Measurements from ENCODE around the gene GPC3.
"Not testable (repeated sequence)": the region's sequence is repeated elsewhere in the genome, so short reads cannot be mapped to it uniquely, and the experiment has no call there.

Gene GPC3

DNA sequence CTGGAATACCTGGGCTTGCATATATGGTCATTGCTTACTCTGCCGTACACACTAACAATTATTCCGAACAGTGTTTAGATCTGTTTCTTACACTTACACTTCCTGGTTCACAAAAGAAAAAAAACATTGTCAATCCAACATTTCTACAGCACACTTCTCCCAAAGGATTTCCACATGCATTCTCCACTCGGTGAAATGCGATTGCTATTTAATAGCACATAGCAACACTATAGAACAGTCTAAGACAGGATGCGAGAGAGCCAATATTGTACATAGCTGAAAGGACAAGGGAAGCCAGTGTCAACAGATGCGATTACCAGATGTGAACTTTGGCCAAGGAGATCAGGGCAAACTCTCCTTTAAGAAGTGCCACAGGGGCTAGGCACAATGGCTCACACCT, 349.4 kb downstream of the GPC3 start:
- DNase-seq = no peak

DNA sequence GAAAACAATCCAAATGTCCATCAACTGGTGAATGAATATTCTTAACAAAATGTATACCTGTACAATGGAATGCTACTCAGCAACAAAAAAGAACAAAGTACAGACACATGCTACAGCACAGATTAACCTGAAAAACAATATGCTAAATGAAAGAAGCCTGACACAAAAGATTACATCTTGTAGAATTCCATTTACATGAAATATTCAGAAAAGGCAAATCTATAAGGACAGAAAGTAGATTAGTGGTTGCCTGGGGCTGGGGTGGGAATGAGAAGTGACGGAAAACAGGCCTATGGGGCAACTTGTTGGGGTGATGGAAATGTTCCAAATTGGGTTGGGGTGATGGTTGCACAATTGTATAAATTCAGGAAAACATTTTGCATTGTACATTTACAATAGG, 351.0 kb downstream of the GPC3 start:
- no peak for DNase-seq

DNA sequence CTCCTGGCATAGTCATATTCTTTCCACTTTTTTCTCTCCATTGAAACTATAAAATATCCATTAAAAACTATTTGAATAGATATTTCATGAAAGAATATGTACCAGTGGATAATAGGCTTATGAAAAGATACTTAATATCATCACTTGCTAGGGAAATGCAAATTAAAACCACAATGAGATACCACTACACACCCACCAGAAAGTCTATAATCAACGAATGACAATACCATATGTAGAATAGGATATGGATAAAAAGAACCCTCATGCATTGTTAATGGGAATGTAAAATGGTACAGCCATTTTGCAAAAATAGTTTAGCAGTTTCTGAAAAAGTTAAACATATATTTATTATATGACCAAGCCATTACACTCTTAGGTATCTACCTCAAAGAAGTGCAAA, 351.4 kb downstream of the GPC3 start:
- DNase-seq = no peak

DNA sequence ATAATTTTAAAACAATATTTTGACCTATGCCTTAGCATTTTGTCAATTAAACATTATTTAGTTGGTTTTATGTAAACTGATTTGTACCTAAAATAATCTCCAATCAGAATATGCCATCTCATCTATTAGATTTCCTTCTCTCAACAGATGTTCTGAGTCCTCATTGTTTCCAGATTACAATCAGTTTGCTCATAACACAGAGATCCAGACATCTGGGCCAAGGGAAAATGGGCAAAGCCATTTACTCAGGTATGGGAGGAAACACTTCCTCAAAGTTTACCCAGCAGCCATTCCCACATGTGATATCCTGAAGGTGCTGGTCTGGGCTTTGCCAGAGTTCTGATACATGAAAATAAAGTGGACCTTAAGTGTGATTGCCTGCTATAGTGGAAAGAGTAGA, 352.2 kb downstream of the GPC3 start:
- DNase-seq = no peak

DNA sequence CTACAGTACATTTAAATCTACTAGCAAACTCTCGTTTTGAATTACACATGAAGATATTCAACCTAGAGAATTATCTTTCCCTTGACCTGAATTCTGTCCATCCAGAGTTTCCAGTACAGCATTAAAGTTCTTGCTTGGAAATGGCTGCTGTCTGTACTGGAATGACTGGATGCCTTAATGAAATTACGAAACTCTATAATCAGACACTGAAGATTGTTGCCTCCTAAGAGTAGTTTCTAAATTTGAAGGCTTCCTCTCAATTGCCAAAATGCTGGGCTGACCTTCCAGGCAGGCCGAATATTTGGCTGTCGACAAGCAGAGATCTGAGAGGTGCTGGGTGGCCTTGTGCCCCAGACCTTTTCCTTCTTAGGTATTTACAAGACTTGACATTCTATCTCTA, 355.0 kb downstream of the GPC3 start:
- no peak for DNase-seq

DNA sequence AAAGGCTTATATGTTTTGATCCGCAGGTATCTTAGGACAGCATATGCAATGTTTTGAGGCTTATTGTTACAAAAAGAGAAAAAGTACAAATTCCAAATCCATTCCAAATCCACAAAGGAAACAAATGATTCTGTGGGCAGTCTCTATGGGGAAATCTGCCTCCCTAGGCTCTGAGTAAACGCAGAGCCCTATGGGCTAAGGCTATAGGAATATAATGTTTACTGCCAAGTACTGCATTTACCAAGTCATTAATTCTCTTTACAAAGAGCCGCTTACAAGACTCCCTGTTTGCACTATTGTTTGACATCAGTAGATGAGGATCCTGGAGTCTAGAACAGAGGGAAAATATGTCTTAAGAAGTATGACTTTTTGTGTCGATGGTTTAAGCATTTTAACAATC, 357.7 kb downstream of the GPC3 start:
- DNase-seq = no peak

DNA sequence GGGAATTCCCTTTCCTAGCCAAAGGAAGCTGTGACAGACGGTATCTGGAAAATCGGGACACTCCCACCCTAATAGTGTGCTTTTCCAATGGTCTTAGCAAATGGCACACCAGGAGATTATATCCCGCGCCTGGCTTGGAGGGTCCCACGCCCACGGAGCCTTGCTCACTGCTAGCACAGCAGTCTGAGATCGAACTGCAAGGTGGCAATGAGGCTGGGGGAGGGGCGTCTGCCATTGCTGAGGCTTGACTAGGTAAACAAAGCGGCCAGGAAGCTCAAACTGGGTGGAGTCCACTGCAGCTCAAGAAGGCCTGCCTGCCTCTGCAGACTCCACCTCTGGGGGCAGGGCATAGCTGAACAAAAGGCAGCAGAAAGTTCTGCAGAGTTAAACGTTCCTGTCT, 364.0 kb downstream of the GPC3 start:
- not testable (repeated sequence) for DNase-seq

DNA sequence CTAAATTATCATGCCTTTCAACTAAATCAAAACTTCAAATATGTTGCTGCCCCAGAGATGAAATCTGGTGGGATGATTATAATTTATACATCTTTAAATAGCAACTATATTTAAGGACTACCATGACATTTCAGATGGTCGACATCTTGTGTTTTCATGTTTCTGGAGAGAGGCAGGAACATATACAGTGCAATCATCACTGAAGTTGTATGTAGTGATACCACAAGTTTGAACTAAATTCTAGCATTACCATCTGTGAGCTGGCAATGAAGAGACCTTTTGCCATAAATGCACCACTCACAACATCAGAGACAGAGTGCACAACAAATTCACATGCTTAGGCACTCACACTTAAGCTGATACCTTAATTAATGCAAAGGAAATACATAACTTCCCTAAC, 373.7 kb downstream of the GPC3 start:
- DNase-seq = no peak

DNA sequence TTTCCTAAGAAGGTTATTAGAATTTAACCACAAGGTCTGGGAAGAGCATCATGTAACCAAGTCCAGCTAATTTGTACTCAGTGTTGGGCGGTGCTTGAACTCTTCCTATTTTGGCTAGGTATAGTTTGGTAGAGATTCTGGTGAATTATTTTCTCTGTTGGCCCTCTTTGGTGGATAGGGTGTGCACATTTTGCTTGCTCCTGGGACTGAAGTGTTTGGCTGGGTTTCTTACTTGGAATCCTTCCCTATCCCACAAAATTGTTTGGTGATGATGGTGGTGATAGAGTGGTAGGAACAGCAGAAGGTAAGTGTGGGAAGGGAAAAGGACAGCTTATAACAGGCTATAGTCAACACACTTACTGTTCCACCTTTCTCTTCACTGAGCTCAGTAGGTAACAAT, 375.3 kb downstream of the GPC3 start:
- DNase-seq = no peak

DNA sequence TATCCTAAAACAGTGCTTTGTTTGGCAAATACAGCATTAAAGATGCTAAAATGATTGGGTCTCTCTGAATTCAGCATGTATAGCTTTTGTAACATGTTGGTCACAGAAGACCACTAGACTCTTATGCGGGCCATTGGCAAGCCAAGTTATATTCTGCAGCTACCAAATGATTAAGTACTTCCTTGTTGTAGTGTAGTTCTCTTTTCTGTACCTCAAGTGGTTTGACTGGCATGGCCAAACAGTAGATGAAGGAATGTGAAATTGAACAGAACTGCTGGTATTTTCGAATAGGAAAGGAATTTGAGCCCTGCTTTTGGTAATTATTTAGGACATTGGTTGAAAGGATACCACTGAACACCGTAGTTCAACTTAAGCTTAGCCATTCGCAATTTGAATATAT, 376.2 kb downstream of the GPC3 start:
- no peak for DNase-seq

DNA sequence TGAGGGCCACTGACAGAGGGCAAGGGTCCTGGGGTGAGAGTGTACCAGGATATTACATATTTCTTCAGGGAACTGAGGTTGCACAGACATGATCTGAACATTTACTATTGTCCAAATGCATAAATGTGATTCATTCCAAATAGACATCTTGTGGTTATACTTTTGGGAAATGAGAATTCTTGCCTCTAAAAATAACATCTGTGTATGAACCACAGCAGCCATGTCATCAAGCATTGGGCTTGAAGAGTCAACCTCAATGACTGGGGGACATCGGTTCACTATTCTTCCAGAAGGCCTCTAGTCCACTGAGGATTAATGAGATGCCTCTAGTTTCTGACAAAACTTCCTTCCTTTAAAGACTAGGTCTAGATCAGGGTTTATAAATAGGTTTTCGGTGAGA, 377.0 kb downstream of the GPC3 start:
- DNase-seq = no peak

DNA sequence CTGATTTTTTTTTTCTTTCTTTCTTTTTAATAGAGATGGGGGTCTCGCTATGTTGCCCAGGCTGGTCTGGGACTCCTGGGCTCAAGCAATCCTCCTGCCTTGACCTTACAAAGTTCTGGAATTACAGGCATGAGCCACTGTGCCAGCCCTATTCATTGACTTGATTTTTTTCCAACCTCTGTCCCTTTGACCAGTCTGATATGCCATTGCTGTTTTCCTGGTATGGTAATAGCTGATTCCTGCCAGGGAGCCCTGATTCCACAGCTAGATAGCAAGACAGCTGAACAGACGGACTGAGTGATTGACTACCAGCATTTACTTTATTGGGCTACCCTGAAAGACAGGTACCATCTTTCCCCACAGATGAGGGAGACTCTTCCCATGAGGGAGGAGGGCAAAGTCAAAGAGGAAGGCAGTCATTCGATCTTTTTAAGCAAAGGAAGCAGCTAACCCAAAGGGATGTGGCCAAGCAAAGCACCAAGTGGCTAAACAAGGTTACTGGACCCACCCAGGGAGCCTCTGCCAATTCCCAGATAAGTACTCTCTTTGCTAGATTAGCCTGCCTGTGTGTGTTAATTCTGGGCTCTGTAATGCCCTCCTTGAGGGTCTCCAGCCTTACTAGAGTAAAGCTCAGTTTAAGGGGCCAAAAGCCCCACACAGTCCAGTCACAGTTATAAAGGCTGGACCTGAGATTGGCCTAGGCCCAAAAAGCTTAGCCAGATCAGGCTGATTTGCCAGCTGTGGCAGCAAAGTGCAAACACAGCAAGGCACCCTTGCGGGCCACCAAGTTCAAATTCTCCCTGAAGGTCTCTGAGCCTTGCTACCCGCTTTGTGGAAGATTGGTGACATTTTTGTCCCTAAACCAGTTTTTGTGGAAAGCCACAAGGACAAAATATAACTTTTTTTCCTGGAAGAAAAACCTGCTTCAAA, 377.7 kb downstream of the GPC3 start:
- no peak for DNase-seq

DNA sequence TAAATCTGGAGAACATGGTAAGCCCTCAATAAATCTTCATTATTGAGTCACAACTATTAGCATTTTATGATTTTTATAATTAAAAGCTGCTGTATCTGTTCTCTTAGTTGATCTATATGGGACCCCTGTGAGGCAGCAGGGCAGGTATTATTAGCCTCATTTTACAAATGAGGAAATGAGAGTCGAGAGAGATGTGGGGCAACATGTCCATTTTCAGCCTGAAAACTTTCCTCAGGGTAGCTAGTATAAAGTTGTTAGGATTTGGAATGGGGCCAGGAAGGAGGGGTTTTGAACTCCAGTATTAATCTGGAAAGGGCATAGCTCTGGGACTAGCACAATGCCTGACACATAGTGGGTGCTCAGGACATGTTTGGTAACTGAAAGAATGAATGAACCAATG, 378.4 kb downstream of the GPC3 start:
- no peak for DNase-seq

DNA sequence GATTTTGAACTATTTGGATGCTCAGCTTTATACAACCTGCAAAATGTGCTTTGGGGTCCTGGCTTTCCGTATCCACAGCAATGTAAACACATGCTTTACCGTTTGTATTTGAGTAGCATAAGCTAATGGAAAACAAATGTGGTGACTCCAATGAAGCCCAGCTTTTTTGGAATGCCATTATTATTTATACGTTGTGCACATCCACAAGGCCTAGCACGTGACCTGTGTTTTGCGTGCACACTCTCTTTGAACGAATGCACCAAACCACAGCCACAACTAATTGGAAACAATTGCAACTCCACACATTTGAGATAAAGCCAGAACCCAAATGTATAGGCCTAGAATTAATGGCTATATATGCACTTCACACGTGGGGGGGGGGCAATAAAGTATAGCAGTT, 380.6 kb downstream of the GPC3 start:
- DNase-seq = no peak

DNA sequence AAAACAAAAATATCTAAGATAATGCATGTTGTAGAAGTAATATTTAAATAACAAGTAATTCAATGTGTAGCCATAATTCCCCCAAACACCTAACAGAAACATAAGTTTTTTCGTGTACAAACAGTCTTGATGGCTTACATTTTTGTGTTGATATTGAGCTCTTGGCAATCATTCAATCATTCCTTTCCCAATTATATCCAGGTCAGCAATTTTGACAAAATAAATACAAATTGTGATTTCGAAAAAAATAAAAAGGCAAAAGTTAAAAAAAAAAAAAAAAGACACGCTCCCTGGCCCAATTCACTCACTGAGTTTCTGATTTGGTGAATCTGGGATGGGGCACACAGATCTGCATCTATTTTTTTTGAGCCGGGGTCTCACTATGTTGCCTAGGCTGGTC, 382.5 kb downstream of the GPC3 start:
- DNase-seq = no peak

DNA sequence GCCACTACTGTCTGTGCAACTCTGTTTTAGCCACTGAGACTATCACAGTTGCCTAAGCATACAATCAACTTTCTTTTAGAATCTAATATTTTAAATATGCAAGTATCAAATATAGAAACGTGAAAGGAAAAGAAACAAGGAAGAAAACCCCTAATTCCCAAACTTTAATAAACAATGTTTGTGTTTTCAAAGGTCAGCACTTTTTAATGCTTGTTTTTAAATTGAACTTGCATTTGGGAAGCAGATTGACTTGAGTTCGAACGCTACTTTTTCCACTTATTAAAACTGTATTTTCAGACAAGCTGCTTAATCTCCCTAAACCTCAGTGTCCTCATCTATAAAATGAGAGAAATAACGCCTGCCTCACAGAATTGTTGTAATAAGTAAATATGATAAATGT, 384.3 kb downstream of the GPC3 start:
- DNase-seq = no peak

DNA sequence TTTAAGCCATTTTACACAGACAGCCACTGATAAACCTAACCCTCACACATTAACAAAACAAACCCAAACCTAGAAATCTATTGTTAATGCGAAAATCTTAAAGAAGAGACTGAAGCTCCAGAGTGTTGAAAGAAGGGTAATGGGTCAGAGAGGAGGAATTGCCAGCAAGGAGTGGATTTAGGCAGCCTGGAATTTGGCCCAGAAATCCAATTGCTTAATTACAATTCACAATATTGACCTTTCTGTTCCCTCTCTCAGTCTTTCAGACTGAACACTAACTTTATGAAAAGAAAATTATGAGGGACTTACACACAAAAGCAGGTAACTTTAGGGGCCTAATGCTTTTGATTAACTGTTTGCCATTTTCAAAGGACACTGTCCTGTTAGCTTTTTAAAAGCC, 384.9 kb downstream of the GPC3 start:
- no peak for DNase-seq

DNA sequence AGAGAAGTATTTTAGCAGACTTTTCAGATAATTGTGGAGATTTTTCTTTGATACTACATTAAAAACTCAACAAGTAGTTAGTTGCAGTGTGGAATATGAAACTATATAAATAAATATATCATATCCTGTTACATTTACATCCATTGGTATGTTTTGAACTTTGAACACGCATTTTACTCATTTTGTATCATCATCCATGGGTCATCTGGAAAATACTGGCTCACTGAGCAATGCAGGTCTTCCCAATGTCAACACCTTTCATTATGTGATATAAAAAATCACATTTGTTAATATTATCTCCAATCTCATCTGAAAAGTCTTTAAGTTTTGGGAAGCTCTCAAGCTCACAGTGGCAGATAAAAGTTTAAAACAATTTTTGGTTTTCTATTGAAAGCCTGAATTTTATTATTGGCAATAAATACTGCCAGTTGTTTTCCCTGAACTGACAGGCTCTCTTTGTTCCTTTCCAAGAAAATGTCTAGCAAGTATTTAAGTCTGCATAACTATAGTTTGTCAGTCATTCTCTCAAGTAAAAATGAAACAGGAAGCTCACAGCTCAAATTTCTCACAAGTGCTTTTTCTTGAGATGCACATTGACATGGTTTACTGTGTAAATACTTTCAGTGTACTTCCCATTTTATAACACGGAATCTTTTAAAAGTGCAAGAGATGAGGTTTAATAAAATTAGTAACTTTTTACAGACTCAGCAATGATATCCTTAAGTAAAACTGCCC, 386.6 kb downstream of the GPC3 start:
- DNase-seq = no peak

DNA sequence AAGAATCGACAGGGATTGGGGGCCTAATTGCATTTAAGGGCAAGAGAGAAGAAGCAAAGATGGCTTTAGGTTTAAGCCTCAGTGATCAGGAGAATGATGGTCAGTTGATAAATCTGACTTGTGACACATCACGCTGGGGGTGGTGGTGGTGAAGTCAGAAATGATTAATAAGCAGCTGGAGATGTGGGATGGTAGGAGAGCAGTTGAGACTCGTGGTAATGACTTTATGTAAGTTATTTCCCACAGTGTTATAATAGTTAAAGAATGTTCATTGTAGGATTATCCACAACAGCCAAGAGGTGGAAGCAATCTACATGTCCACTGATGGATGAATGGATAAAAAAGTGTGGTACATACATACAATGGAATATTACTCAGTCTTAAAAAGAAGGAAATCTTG, 391.2 kb downstream of the GPC3 start:
- DNase-seq = no peak

DNA sequence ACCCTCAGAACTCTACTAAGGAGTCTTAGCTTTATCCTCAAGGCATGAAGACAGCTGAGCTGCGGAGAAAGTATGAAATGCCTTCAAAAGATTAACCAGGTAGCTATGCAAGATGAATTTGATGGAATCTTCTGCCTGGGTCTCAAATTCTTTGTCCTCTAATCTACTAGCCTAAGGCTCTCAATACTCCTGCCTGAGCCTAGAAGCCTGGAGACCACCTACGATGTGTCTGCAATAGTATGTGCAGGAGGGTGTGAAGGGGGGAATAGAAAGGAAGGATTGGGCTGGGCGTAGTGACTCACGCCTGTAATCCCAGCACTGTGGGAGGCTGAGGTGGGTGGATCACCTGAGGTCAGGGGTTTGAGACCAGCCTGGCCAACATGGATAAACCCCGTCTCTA, 391.9 kb downstream of the GPC3 start:
- no peak for DNase-seq

DNA sequence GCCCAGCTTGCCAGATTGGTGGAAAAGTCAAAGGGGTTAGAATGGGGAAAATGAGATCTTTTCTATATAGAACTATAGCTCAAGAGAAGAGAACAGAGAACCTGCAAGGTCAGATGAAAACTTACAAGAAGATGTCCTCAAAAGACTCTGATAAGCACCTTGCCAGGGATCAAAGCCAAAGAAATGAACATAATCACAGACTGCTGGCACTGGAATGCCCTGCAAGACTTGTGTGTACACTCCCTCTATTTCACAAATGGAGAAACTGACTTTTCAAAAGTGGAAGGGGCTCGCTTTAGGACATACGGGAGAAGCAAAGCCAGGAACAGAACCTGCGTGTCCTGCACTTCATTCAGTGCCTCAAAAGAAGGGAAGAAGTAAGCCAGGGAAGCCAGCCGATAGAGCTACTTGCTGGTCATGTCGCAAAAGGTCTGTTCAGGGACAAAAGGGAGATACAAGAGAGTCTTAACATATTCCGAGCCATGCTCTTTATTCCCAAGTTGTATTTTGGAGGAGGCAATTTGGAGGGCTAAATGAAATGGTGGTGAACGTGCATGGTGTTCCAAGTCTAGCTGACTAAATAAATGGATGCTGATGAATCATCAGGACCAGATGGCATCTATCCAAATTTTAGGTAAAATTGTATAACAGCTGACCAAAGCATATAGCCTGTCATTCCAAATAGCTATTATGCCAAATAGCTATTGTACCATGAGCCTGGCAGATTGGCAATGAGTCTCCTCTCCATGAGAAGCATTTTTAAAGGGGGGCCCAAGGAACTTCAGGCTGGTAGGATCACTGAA, 394.5 kb downstream of the GPC3 start:
- no peak for DNase-seq

DNA sequence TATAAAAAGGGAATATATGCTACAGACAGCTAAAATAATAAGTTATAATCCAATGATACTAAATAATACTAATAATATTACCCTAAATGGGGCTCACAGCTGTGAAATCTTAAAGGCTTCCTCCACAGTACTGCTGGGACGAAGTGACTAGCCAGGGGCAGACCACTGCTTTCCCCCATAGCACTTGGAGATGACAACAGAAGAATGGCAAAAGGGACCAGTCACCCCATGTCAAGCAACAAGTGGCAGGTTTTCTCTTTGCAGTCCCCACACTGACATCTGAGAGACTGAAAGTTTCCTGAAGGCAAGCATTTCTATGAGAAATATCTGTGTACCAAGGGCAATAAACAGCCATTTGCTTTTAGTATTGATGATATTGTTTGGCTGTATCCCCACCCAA, 396.6 kb downstream of the GPC3 start:
- DNase-seq = no peak

DNA sequence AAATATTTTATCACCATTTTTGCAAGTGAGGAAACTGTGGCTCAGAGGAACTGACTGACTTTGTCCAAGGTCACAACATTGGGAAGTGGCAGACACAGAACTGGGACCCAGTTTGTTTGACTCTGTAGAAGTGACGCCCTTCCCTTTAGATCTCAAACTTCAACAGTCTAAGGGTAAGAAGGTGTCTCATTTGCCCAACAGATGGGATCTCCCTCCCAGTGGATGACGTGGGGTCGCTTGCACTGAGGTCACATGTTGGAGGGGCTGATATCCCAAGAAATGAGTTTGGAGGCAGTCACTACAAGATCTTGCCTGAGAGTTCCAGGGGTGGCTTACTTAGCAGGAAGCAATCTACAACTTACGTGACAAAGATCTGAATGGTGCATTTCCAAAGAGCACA, 397.6 kb downstream of the GPC3 start:
- no peak for DNase-seq

DNA sequence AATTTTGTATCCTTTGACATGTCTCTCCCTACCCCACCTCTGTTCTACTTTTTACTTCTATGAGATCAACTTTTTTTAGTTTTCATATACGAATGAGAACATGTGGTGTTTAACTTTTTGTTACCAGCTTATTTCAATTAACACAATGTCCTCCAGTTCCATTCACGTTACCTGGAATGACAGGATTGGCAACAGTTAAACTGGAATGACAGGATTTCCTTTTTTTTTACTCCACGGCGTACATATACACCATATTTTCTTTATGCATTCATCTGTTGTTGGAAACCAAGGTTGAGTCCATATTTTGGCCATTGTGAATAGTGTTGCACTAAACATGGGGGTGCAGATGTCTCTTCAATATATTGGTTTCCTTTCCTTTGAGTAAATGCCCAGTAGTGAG, 398.3 kb downstream of the GPC3 start:
- no peak for DNase-seq

Data from activated effector memory CD4-positive, alpha-beta T cell treated with Interleukin-2 at 50 U/mL for 16 hours (primary cell).